Measurements from ENCODE around the gene IARS2. TPM values are rescaled to one million over a fixed set of nuclear protein-coding genes. Genes with fewer than 3 reads are reported as not detected.

Gene IARS2
- total RNA-seq, 1 donor from 2014 or later, result 72.8 TPM

DNA sequence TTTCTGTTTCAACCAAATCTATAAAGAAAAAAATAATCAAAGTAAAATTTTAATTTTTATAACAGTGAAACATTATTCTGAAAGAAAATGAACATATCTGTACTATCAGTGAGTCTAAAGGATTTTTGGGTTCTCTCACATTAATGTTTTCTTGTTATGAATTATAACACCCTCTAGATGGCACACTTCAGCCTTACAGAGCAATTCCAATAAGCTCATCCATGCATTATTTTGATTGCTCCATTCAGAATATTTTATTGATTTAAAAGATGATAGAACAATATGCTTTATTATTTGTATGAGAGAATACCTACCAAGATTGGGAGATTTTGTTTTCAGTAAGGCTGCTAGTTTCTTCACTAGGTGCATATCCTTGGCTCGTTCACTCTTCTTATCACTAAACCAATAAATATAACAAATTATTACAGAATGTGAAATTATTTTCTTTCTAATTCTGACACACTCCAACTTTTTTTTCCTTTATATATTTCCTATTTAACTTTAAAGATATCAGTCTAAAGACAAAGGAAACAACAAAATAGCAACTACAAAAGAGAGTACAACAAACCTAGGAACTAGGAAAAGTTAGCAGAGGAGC lies 95.9 kb downstream of the IARS2 start:
- Mint-ChIP-seq H3K9me3 (no peaks in the 10 kb centered on the region), H3K27me3 (ENCODE audit: insufficient read depth) (no peaks in the 10 kb centered on the region), H3K27ac (no peak overlapping the region), H3K4me1 (ENCODE audit: low read depth) (no peaks in the 10 kb centered on the region), H3K36me3 (ENCODE audit: low read depth) (peaks cover 22% of the 10 kb centered on the region), H3K4me3 (no peak overlapping the region)
- intact Hi-C loops (cut with micrococcal nuclease), result loop anchor here (5.0 kb wide), 1 partner anchor 542 kb away; no protein-coding TSS in a partner anchor
- no peak for DNase-seq (ENCODE audit: low spot score)

GRCh38 chr1:220195701-220196100 lies 101.8 kb downstream of the IARS2 start:
- DNase-seq (ENCODE audit: low spot score), result no peak
- Mint-ChIP-seq H3K9me3 (no peaks in the 10 kb centered on the region), H3K4me1 (ENCODE audit: low read depth) (no peaks in the 10 kb centered on the region), H3K27me3 (ENCODE audit: insufficient read depth) (no peaks in the 10 kb centered on the region), H3K27ac (no peak overlapping the region), H3K36me3 (ENCODE audit: low read depth) (peaks cover 16% of the 10 kb centered on the region), H3K4me3 (no peak overlapping the region)
- intact Hi-C loops (cut with micrococcal nuclease), result no loop called here

Other genes with a start within 250 kb of the IARS2 start
- not detected in 2 replicates for gene SLC30A10, start 165.6 kb upstream of the IARS2 start, total RNA-seq
- 176 and 188 TPM in 2 replicates for gene EPRS1, start 47.6 kb upstream of the IARS2 start, total RNA-seq
- 27.0 and 28.2 TPM in 2 replicates for gene BPNT1, start 4.3 kb upstream of the IARS2 start, total RNA-seq
- gene RAB3GAP2, start 178.3 kb downstream of the IARS2 start, total RNA-seq, result 51.4 and 56.8 TPM in 2 replicates